DOHH2 (cell line): Measurements from ENCODE around the gene PORCN.
A peak's percentile ranks its signal among the peaks of the same experiment; 100 is the strongest.

Source experiments
- CTCF ChIP-seq: fragments of 200-600 bp; sonication (generic); IDR thresholded peaks from one replicate; pipeline ENCODE4 v1.5.1; 2014; ENCODE audit warnings: antibody characterized with exemption, mild to moderate bottlenecking, low read depth, low read length; ENCODE audit not compliant: poor library complexity, severe bottlenecking
- EZH2phosphoT487 ChIP-seq: fragments of 200-600 bp; sonication (generic); IDR thresholded peaks from 2 replicates; pipeline ENCODE4 v1.6.1; 2017; ENCODE audit warnings: borderline replicate concordance, mild to moderate bottlenecking, antibody characterized with exemption, low read length, moderate library complexity, mixed read lengths

GRCh38 chrX:48511560-48511959 is 2.8 kb downstream of the PORCN start:
- TF ChIP-seq CTCF (peak; percentile 43), EZH2phosphoT487 (no peak)
